Measurements from ENCODE around the gene TBL1Y. TPM values are rescaled to one million over a fixed set of nuclear protein-coding genes. Genes with fewer than 3 reads are reported as not detected.
"Not testable (repeated sequence)": the region's sequence is repeated elsewhere in the genome, so short reads cannot be mapped to it uniquely, and the experiment has no call there.

Gene TBL1Y
- total RNA-seq, 1 experiment from 2014 or later, result not detected

- H3K4me1 ChIP-seq (replicated peaks), result no peaks in the 10 kb centered on the region
- no peaks in the 10 kb centered on the region for H3K9me3 ChIP-seq (replicated peaks)
- H3K4me3 ChIP-seq, result no peak overlapping the region
- no peak for DNase-seq (ENCODE audit: low read depth in 1 of 2, low spot score in 2 of 2)
- H3K36me3 ChIP-seq, result no peaks in the 10 kb centered on the region
- no peak overlapping the region for H3K27ac ChIP-seq
- H3K27me3 ChIP-seq (replicated peaks), result no peaks in the 10 kb centered on the region
These were observed 168.2 kb downstream of the TBL1Y start for GRCh38 chrY:7078725-7079124.

GRCh38 chrY:7080548-7080947 lies 170.1 kb downstream of the TBL1Y start:
- not testable (repeated sequence) for H3K36me3 ChIP-seq; H3K4me1 ChIP-seq (replicated peaks); H3K4me3 ChIP-seq; H3K27me3 ChIP-seq (replicated peaks); H3K27ac ChIP-seq; DNase-seq (ENCODE audit: low read depth in 1 of 2, low spot score in 2 of 2); H3K9me3 ChIP-seq (replicated peaks)

GRCh38 chrY:7085606-7086005 lies 175.1 kb downstream of the TBL1Y start:
- H3K27me3 ChIP-seq (replicated peaks), result no peaks in the 10 kb centered on the region
- H3K4me1 ChIP-seq (replicated peaks), result no peaks in the 10 kb centered on the region
- H3K9me3 ChIP-seq (replicated peaks), result no peaks in the 10 kb centered on the region
- no peak overlapping the region for H3K4me3 ChIP-seq
- peak; percentile 20 to 54 for DNase-seq (ENCODE audit: low read depth in 1 of 2, low spot score in 2 of 2)
- H3K36me3 ChIP-seq, result no peaks in the 10 kb centered on the region
- H3K27ac ChIP-seq, result no peak overlapping the region

- H3K36me3 ChIP-seq, result no peaks in the 10 kb centered on the region
- no peaks in the 10 kb centered on the region for H3K27me3 ChIP-seq (replicated peaks)
- H3K9me3 ChIP-seq (replicated peaks), result no peaks in the 10 kb centered on the region
- no peak overlapping the region for H3K27ac ChIP-seq
- no peaks in the 10 kb centered on the region for H3K4me1 ChIP-seq (replicated peaks)
- DNase-seq (ENCODE audit: low read depth in 1 of 2, low spot score in 2 of 2), result no peak
- no peak overlapping the region for H3K4me3 ChIP-seq
These were observed 182.3 kb downstream of the TBL1Y start for GRCh38 chrY:7092836-7093235.

GRCh38 chrY:7094365-7094764 lies 183.9 kb downstream of the TBL1Y start:
- H3K27ac ChIP-seq, result no peak overlapping the region
- no peaks in the 10 kb centered on the region for H3K4me1 ChIP-seq (replicated peaks)
- no peaks in the 10 kb centered on the region for H3K36me3 ChIP-seq
- no peak overlapping the region for H3K4me3 ChIP-seq
- H3K27me3 ChIP-seq (replicated peaks), result no peaks in the 10 kb centered on the region
- H3K9me3 ChIP-seq (replicated peaks), result no peaks in the 10 kb centered on the region
- DNase-seq (ENCODE audit: low read depth in 1 of 2, low spot score in 2 of 2), result no peak

GRCh38 chrY:7097021-7097420 lies 186.5 kb downstream of the TBL1Y start:
- DNase-seq (ENCODE audit: low read depth in 1 of 2, low spot score in 2 of 2), result no peak
- Histone ChIP-seq H3K4me3 (no peak overlapping the region), H3K27ac (no peak overlapping the region), H3K27me3 (replicated peaks) (no peaks in the 10 kb centered on the region), H3K4me1 (replicated peaks) (no peaks in the 10 kb centered on the region), H3K9me3 (replicated peaks) (no peaks in the 10 kb centered on the region), H3K36me3 (no peaks in the 10 kb centered on the region)

- no peaks in the 10 kb centered on the region for H3K4me1 ChIP-seq (replicated peaks)
These were observed 189.2 kb downstream of the TBL1Y start for GRCh38 chrY:7099742-7100141.

GRCh38 chrY:7102680-7103079 lies 192.2 kb downstream of the TBL1Y start:
- Histone ChIP-seq H3K27ac (no peak overlapping the region), H3K27me3 (replicated peaks) (no peaks in the 10 kb centered on the region), H3K4me3 (no peak overlapping the region), H3K9me3 (replicated peaks) (no peaks in the 10 kb centered on the region), H3K4me1 (replicated peaks) (no peaks in the 10 kb centered on the region), H3K36me3 (no peaks in the 10 kb centered on the region)
- DNase-seq (ENCODE audit: low read depth in 1 of 2, low spot score in 2 of 2), result no peak

More at GRCh38 chrY:7099742-7100141, 189.2 kb downstream of the TBL1Y start:
- H3K9me3 ChIP-seq (replicated peaks), result no peaks in the 10 kb centered on the region
- no peak overlapping the region for H3K27ac ChIP-seq
- H3K36me3 ChIP-seq, result no peaks in the 10 kb centered on the region
- no peak overlapping the region for H3K4me3 ChIP-seq
- DNase-seq (ENCODE audit: low read depth in 1 of 2, low spot score in 2 of 2), result no peak
- no peaks in the 10 kb centered on the region for H3K27me3 ChIP-seq (replicated peaks)

GRCh38 chrY:7107179-7107578 lies 196.7 kb downstream of the TBL1Y start:
- Histone ChIP-seq H3K27ac (no peak overlapping the region), H3K9me3 (replicated peaks) (no peaks in the 10 kb centered on the region), H3K27me3 (replicated peaks) (no peaks in the 10 kb centered on the region), H3K36me3 (no peaks in the 10 kb centered on the region), H3K4me3 (no peak overlapping the region), H3K4me1 (replicated peaks) (no peaks in the 10 kb centered on the region)
- DNase-seq (ENCODE audit: low read depth in 1 of 2, low spot score in 2 of 2), result no peak

- Histone ChIP-seq H3K4me1 (replicated peaks) (no peaks in the 10 kb centered on the region), H3K36me3 (no peaks in the 10 kb centered on the region), H3K4me3 (no peak overlapping the region), H3K27me3 (replicated peaks) (no peaks in the 10 kb centered on the region), H3K9me3 (replicated peaks) (no peaks in the 10 kb centered on the region), H3K27ac (no peak overlapping the region)
- DNase-seq (ENCODE audit: low read depth in 1 of 2, low spot score in 2 of 2), result no peak
These were observed 199.6 kb downstream of the TBL1Y start for GRCh38 chrY:7110086-7110485.

- Histone ChIP-seq H3K4me1 (replicated peaks) (no peaks in the 10 kb centered on the region), H3K27ac (no peak overlapping the region), H3K27me3 (replicated peaks) (no peaks in the 10 kb centered on the region), H3K4me3 (no peak overlapping the region), H3K9me3 (replicated peaks) (no peaks in the 10 kb centered on the region), H3K36me3 (no peaks in the 10 kb centered on the region)
- DNase-seq (ENCODE audit: low read depth in 1 of 2, low spot score in 2 of 2), result no peak
These were observed 205.4 kb downstream of the TBL1Y start for GRCh38 chrY:7115871-7116270.

- Histone ChIP-seq H3K9me3 (replicated peaks) (no peaks in the 10 kb centered on the region), H3K4me3 (no peak overlapping the region)
- DNase-seq (ENCODE audit: low read depth in 1 of 2, low spot score in 2 of 2), result no peak
These were observed 211.7 kb downstream of the TBL1Y start for GRCh38 chrY:7122202-7122601.

GRCh38 chrY:7125136-7126056 lies 214.9 kb downstream of the TBL1Y start:
- Histone ChIP-seq H3K9me3 (replicated peaks) (no peaks in the 10 kb centered on the region), H3K4me1 (replicated peaks) (no peaks in the 10 kb centered on the region), H3K27me3 (replicated peaks) (no peaks in the 10 kb centered on the region), H3K36me3 (no peaks in the 10 kb centered on the region), H3K4me3 (no peak overlapping the region), H3K27ac (no peak overlapping the region)
- DNase-seq (ENCODE audit: low read depth in 1 of 2, low spot score in 2 of 2), result no peak

More at GRCh38 chrY:7122202-7122601, 211.7 kb downstream of the TBL1Y start:
- Histone ChIP-seq H3K27ac (no peak overlapping the region), H3K36me3 (no peaks in the 10 kb centered on the region), H3K4me1 (replicated peaks) (no peaks in the 10 kb centered on the region), H3K27me3 (replicated peaks) (no peaks in the 10 kb centered on the region)

GRCh38 chrY:7128211-7128610 lies 217.7 kb downstream of the TBL1Y start:
- H3K27me3 ChIP-seq (replicated peaks), result no peaks in the 10 kb centered on the region
- no peaks in the 10 kb centered on the region for H3K4me1 ChIP-seq (replicated peaks)
- H3K27ac ChIP-seq, result no peak overlapping the region
- DNase-seq (ENCODE audit: low read depth in 1 of 2, low spot score in 2 of 2), result no peak
- no peak overlapping the region for H3K4me3 ChIP-seq
- no peaks in the 10 kb centered on the region for H3K36me3 ChIP-seq
- no peaks in the 10 kb centered on the region for H3K9me3 ChIP-seq (replicated peaks)

Data from SJSA1 (cell line).